Mesothelial cell of epicardium (in vitro differentiated cells): ENCODE results near the gene ZNF593. TPM values are rescaled to one million over a fixed set of nuclear protein-coding genes. Genes with fewer than 3 reads are reported as not detected.

Experiments used
- DNase-seq, 2 experiments: peaks; one replicate each; pipeline ENCODE4 v3.0.0; 2021; ENCODE audit warnings: low spot score in 2 of 2; ENCODE audit not compliant: unreplicated experiment in 2 of 2
- H3K27ac Mint-ChIP-seq: 2 replicates; pipeline ENCODE4 v1.8.0; 2021; ENCODE audit warnings: mixed read lengths
- H3K27me3 Mint-ChIP-seq: 2 replicates; pipeline ENCODE4 v1.8.0; 2021; ENCODE audit warnings: low read depth, mixed read lengths
- H3K36me3 Mint-ChIP-seq: 2 replicates; pipeline ENCODE4 v1.8.0; 2021; ENCODE audit warnings: mixed read lengths
- H3K4me1 Mint-ChIP-seq: 2 replicates; pipeline ENCODE4 v1.8.0; 2021; ENCODE audit warnings: mixed read lengths
- H3K4me3 Mint-ChIP-seq: 2 replicates; pipeline ENCODE4 v1.8.0; 2021; ENCODE audit warnings: mild to moderate bottlenecking, moderate library complexity, mixed read lengths
- H3K9me3 Mint-ChIP-seq: 2 replicates; pipeline ENCODE4 v1.8.0; 2021; ENCODE audit warnings: mixed read lengths
- CTCF ChIP-seq: fragments of 200-600 bp; sonication (generic); IDR thresholded peaks from one replicate; pipeline ENCODE4 v1.5.0; 2021; ENCODE audit warnings: antibody characterized with exemption; ENCODE audit not compliant: unreplicated experiment
- total RNA-seq: library from RNA; stranded (reverse); gene quantifications from 3 replicates; pipeline ENCODE4 v1.2.1, GENCODE V29; 2021

ZNF593 gene
- total RNA-seq, 1 donor from 2014 or later: 28.7 TPM

GRCh38 chr1:26210147-26210870 is 40.6 kb downstream of the ZNF593 start:
- H3K4me1 Mint-ChIP-seq: no peaks in the 10 kb centered on the region
- no peak overlapping the region for H3K4me3 Mint-ChIP-seq
- no peak overlapping the region for H3K27ac Mint-ChIP-seq
- no peaks in the 10 kb centered on the region for H3K27me3 Mint-ChIP-seq
- TF ChIP-seq CTCF: no peak
- no peaks in the 10 kb centered on the region for H3K36me3 Mint-ChIP-seq
- no peaks in the 10 kb centered on the region for H3K9me3 Mint-ChIP-seq
- no peak for DNase-seq

- Mint-ChIP-seq H3K4me3 (no peak overlapping the region), H3K4me1 (no peaks in the 10 kb centered on the region), H3K36me3 (no peaks in the 10 kb centered on the region), H3K27me3 (no peaks in the 10 kb centered on the region), H3K9me3 (no peaks in the 10 kb centered on the region), H3K27ac (no peak overlapping the region)
- TF ChIP-seq CTCF: no peak
- DNase-seq: no peak
These were observed 43.0 kb downstream of the ZNF593 start for GRCh38 chr1:26212726-26213125.

- TF ChIP-seq CTCF: no peak
- no peaks in the 10 kb centered on the region for H3K36me3 Mint-ChIP-seq
- H3K27me3 Mint-ChIP-seq: no peaks in the 10 kb centered on the region
These were observed 43.7 kb downstream of the ZNF593 start for GRCh38 chr1:26213335-26213905.

GRCh38 chr1:26215246-26215645 is 45.5 kb downstream of the ZNF593 start:
- Mint-ChIP-seq H3K4me3 (no peak overlapping the region), H3K4me1 (peaks cover under 1% of the 10 kb centered on the region), H3K27me3 (no peaks in the 10 kb centered on the region), H3K27ac (no peak overlapping the region), H3K36me3 (no peaks in the 10 kb centered on the region), H3K9me3 (no peaks in the 10 kb centered on the region)
- DNase-seq: no peak
- no peak for TF ChIP-seq CTCF

More at GRCh38 chr1:26213335-26213905, 43.7 kb downstream of the ZNF593 start:
- no peak for DNase-seq
- Mint-ChIP-seq H3K4me1 (no peaks in the 10 kb centered on the region), H3K27ac (no peak overlapping the region), H3K9me3 (no peaks in the 10 kb centered on the region), H3K4me3 (no peak overlapping the region)

- H3K36me3 Mint-ChIP-seq: no peaks in the 10 kb centered on the region
- H3K27me3 Mint-ChIP-seq: no peaks in the 10 kb centered on the region
- no peak for TF ChIP-seq CTCF
These were observed 49.3 kb downstream of the ZNF593 start for GRCh38 chr1:26218906-26219494.

More at GRCh38 chr1:26218906-26219494, 49.3 kb downstream of the ZNF593 start:
- H3K4me1 Mint-ChIP-seq: peaks cover 3% of the 10 kb centered on the region
- no peak overlapping the region for H3K27ac Mint-ChIP-seq
- DNase-seq: no peak
- no peak overlapping the region for H3K4me3 Mint-ChIP-seq
- H3K9me3 Mint-ChIP-seq: no peaks in the 10 kb centered on the region

Other genes starting within 250 kb of the ZNF593 start
- gene PAFAH2, start 171.8 kb upstream of the ZNF593 start, total RNA-seq: 8.7 to 9.9 TPM (median 9.1 TPM) in 3 replicates
- 6.9 to 8.2 TPM (median 7.1 TPM) in 3 replicates for gene EXTL1, start 148.1 kb upstream of the ZNF593 start, total RNA-seq
- 9.2 to 10.7 TPM (median 10.3 TPM) in 3 replicates for gene SLC30A2, start 123.8 kb upstream of the ZNF593 start, total RNA-seq
- gene TRIM63, start 102.3 kb upstream of the ZNF593 start, total RNA-seq: 1.4 to 1.9 TPM (median 1.7 TPM) in 3 replicates
- gene PDIK1L, start 58.1 kb upstream of the ZNF593 start, total RNA-seq: 18.3 to 19.4 TPM (median 19.1 TPM) in 3 replicates
- 0.58 to 0.84 TPM (median 0.69 TPM) in 3 replicates for gene FAM110D, start 10.8 kb upstream of the ZNF593 start, total RNA-seq
- not detected in 3 replicates for gene C1orf232, start 945 bp upstream of the ZNF593 start, total RNA-seq
- not detected in 3 replicates for gene ZNF593OS, start 1.9 kb downstream of the ZNF593 start, total RNA-seq
- 50.2 to 53.9 TPM (median 52.2 TPM) in 3 replicates for gene CNKSR1, start 7.6 kb downstream of the ZNF593 start, total RNA-seq
- gene CATSPER4, start 20.7 kb downstream of the ZNF593 start, total RNA-seq: 0.27 to 0.38 TPM (median 0.29 TPM) in 3 replicates
- gene CEP85, start 64.3 kb downstream of the ZNF593 start, total RNA-seq: 18.2 to 22.7 TPM (median 20.3 TPM) in 3 replicates
- gene SH3BGRL3, start 110.2 kb downstream of the ZNF593 start, total RNA-seq: 35.6 to 37.4 TPM (median 36.3 TPM) in 3 replicates
- 28.3 to 29.6 TPM (median 29.6 TPM) in 3 replicates for gene UBXN11, start 136.7 kb downstream of the ZNF593 start, total RNA-seq
- gene CD52, start 148.1 kb downstream of the ZNF593 start, total RNA-seq: 1.1 to 1.9 TPM (median 1.6 TPM) in 3 replicates
- gene CRYBG2, start 184.2 kb downstream of the ZNF593 start, total RNA-seq: 9.4 to 10.9 TPM (median 10.3 TPM) in 3 replicates
- gene ZNF683, start 202.8 kb downstream of the ZNF593 start, total RNA-seq: not detected in 3 replicates
- 0.09 TPM in 1 of 3 replicates, not detected in the others for gene LIN28A, start 240.9 kb downstream of the ZNF593 start, total RNA-seq